NCI-H2227 (cell line): ENCODE measurements around the gene UBQLN1.
"Not testable (repeated sequence)": the region's sequence is repeated elsewhere in the genome, so short reads cannot be mapped to it uniquely, and the experiment has no call there.

ENCODE experiments used
- DNase-seq: peaks from one replicate; lab custom pipeline; 2025; ENCODE audit not compliant: unreplicated experiment; lab: John Stamatoyannopoulos, UW

The UBQLN1 gene

DNA sequence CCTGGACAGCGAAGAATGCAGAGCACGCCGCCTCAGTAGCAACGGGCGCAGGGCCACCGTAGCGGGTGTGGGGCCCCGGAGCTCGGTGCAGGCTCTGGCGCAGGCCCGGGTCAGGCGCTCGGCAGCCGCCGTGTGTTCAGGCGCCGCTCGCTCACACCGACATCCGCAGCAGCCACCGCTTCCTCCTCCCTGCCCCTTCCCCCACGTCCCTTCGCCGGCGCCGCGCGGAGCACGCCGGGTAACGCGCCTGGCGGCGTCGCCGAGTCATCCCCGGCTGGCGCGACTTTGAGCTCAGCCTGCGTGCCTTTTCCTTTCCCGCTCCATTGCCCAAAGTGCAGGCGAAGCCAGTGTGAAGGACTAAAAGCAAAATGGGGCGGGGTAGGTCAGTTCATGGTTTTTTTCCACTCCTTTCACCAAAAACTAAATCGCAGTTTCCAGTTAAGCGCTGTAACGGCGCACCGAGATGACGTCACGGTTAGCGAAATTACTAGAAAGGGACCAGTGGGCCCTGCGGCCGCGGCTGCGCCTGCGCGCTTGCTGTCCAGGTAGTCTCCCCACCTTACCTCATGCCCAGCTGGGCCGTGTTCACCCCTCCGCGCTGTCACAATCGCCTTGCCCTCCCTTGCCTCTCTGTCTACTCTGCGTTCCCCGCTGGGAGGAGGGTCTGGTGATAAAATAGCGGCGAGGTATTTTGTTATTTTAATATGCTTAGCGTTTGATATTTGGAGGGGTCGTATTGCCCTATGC is at the start of gene UBQLN1:
Gene UBQLN1, minus strand, starts transcription at position 191 of the 747 bp plus-strand sequence. CDS start 279 bp downstream, outside the sequence.
- DNase-seq: peak; percentile 90

DNA sequence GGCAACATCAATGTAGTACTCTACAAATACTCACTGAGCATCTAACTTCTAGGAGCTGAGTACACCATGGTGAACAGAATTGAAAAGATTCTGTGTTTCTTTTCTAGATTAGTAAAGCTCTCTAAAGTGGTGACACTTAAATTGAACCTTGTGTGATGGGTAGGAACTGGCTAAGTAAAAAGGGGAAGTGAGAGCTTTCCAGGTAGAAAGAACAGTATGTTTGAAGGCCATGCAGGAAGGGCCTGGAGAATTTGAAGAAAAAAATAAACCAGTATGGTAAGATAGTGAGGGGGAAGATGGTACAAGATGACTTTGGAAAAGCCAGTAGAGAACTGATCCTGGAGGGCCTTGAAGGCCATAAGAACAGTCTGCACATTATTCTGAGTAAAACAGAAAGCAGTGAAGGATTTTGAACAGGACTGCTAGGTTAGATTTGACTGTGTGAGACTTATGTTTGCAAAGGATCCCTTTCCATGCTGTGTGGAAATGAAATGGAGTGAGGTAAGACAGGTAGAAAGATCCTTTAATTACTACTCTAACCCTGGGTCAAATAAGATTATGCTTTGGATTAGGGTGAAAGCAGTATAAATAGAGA is 46.7 kb upstream of the UBQLN1 start:
- DNase-seq: no peak

DNA sequence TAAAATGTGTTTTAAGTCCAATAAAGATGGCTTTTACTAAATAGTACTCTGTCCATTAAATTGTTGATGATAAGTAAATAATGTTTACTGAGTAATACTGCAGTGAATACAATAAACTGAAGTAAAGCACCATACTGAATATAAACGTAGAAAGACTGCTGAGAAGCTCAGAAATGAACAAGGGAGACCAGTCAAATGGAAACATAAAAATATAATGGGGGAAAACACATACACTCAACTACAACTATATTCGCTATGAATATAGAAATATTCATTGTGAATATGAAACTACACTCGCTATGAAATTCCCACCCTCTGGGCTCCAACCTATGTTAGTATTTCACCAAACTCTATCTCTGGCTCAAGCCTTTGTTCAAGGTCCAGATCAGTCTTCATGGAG is 41.9 kb upstream of the UBQLN1 start:
- DNase-seq: no peak

DNA sequence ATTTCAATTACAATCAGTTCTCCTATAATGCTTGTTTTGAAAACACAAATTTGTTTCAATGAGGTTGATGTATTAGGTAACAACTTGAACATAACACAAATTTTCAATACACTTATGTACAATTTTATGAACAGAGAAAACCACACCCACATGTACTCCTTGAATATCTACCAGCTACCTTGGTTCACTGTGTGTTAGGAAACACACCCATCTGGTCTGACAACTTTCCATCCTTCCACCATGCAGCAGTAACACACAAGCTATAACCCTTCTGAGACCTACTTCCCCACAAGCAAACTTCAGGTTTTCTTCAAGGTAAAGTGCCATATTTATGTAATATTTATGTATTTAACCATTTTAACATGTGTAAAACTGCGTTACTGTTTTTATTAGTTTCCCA is 36.4 kb upstream of the UBQLN1 start:
- DNase-seq: no peak

DNA sequence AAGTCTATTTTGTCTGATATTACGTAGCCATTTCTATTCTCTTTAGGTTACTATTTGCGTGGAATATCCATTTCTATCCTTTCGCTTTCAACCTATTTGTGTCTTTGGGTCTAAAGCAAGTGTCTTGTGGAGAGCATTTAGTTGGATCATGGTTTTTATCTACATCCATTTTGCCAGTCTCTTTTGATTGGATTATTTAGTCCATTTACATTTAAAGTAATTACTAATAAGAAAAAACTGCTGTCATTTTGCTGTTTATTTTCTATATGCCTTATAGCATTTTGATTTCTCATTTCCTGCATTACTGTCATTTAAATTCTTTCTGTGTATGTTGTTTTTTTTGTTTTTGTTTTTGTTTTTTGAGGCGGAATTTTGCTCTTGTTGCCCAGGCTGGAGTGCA is 26.0 kb upstream of the UBQLN1 start:
- no peak for DNase-seq

DNA sequence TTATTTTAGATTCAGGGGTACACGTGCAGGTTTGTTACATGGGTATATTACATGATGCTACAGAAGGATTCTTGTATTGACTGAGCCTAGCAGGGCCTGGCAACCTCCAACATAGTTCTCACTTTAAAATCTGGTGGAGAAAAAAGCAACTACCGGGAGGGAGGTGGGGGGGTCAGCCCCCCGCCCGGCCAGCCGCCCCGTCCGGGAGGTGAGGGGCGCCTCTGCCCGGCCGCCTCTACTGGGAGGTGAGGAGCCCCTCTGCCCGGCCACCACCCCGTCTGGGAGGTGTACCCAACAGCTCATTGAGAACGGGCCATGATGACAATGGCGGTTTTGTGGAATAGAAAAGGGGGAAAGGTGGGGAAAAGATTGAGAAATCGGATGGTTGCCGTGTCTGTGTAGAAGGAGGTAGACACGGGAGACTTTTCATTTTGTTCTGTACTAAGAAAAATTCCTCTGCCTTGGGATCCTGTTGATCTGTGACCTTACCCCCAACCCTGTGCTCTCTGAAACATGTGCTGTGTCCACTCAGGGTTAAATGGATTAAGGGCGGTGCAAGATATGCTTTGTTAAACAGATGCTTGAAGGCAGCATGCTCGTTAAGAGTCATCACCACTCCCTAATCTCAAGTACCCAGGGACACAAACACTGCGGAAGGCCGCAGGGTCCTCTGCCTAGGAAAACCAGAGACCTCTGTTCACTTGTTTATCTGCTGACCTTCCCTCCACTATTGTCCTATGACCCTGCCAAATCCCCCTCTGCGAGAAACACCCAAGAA is 21.0 kb upstream of the UBQLN1 start:
- not testable (repeated sequence) for DNase-seq

DNA sequence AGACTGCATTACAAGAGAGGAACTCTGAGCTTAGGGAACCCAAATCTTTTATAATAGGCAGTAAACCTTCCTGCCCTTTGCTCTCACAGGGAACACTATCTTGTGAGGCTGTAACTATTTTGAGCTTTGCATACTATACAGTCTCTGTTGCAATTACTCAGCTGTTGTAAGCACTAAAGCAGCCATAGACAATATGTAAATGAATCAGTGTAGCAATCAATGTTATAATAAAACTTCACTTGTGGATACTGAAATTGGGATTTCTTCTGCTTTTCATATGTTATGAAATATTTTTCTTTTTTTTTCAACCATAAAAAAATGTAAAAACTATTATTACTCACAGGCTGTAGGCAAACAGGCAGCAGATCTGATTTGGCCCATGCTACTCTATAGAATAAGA is 16.7 kb upstream of the UBQLN1 start:
- DNase-seq: no peak

DNA sequence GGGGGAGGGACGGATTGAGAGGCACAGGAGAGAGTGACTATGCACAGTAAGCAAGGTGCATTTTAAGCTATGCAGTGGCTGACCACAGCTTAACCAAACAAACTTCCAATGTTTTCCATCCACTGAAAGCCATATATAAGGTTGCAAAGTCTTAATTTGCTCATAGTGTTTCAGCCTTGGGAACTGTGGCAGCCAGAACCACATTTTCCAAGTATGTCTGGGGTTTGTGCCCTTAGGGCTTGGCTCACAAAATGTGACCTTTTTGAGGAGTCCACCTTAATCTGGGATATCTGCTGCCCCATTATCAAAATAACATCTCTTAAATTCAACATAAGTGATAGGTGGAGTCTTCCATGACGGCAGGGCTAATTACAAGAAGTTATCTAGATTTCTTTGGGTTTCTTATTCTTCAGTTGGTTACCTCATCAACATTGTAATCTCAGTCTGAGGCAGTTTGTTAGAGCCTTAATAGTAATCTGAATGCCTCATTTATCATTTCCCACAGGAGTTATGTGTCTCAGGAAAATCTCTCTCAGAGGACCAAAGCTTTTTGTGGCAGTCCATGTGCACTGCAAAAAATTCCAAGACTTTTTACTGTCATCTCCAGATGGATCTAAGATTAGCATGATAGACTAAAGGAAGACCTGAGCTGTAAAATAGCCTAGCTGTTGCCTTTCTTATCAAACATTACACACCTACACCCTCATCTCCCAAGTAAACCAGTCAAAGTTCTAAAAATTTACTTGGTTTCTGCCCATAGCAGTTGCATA is 15.2 kb upstream of the UBQLN1 start:
- no peak for DNase-seq

DNA sequence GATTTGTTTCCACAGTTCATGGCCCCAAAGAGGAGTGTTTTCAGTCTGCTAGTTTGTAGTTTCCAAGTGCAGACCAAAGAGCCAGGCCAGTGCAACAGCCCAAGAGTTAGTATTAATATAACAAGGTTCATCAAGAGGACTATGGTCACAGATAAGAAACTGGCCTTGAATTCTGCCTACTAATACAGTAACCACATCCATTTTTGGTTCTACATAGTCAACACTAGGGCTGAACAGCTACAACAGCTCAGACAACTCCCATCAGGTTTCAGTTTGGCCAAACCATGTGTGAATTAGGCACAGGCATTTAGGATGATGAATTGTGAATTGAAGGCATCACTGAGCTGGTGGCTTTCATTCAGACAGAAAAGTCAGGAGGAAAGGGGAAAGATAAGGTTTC is 13.8 kb upstream of the UBQLN1 start:
- no peak for DNase-seq

DNA sequence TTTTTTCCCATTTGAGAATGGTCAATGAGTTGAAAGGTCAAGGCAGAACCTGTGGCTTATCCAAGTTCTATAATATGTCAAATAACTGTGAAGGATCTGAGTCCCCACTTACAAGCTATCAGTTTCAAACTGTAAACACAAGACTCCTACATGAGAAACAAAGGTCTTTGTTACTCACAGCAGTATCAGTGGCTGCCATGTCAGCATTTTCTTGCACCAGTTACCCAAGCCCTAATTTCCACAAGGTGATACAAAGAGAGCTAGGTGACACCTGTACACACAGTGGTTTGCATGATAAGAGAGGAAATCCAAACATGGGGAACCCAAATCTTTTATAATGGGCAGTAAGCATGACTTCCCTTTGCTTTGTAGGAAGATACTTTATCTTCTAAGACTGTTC is 8.0 kb upstream of the UBQLN1 start:
- DNase-seq: no peak

DNA sequence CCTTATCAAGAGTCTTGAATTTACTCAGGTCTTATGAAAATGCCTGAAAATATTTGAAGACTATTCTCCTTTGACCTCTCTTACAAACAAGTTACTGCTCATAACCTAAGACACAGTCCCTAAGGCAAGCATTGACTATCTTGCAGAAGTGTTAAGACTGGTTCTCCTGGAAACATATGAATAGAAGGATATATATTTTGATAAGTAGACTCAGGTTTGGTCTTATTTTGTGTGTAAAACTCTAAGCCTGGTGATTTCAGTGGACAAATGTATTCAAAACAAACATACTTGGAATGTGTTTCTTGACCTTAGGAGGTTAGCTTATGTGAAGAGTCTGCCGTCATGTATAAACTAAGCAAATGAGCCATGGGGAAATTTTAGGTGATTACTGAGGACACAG is 7.5 kb upstream of the UBQLN1 start:
- DNase-seq: no peak

DNA sequence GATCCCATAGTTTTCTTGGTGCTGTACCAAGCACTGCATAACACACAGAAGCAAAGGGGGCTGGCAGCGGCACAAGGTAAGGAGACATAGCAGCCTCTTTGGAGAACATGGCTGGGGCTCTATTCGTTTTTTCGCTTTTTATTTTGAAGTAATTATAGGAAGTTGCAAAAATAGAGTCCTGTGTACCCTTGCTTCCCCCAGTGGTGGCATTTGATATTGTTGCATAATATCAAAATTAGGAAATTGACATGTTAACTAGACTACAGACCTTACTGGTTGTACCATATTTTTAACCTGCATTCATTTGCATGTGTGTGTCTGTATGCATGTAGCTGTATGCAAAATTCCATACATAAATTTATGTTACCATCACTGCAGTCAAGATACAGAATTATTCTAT is 6.6 kb upstream of the UBQLN1 start:
- no peak for DNase-seq

DNA sequence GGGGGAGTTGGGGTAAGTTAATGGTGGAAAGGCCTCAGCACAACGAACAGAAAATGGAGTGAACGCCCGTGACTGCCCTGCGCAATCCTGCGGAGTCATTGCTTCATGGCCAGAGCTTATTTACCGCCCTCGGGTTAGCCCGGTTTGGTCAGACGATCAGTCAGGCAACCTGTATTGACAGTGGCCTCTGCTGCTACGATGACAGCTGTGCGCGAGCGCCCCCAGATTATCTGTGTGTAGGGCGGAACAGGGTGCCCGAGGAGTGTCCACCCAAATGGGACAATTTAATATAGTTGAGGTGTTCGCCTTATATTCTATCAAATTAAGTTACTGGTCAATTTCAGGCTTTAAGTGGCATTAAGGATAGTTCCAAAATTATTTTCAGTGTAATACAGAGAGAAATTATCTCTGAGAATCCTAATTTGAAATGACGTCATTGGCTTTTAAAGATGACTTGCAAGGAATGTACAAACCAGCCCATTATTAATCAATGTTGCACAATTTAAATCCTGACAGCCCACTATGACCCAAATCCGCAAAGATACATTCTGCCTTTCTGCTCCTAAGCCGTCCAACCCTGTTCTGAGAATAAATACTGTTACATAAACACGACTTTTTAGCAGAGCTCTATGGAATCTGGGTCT is 879 bp upstream of the UBQLN1 start:
- DNase-seq: peak; percentile 27

DNA sequence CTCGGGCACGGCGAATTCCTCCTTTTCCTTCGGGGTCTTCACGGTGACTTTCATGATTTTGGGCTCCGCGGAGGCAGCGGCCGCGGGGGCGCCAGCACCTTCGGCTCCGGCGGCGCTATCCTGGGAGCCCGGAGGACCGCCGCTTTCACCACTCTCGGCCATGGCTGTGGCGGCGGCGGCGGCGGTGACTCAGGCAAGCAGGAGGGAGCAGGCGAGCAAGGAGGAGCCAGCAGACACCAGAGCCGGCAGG is 315 bp downstream of the UBQLN1 start:
- no peak for DNase-seq

DNA sequence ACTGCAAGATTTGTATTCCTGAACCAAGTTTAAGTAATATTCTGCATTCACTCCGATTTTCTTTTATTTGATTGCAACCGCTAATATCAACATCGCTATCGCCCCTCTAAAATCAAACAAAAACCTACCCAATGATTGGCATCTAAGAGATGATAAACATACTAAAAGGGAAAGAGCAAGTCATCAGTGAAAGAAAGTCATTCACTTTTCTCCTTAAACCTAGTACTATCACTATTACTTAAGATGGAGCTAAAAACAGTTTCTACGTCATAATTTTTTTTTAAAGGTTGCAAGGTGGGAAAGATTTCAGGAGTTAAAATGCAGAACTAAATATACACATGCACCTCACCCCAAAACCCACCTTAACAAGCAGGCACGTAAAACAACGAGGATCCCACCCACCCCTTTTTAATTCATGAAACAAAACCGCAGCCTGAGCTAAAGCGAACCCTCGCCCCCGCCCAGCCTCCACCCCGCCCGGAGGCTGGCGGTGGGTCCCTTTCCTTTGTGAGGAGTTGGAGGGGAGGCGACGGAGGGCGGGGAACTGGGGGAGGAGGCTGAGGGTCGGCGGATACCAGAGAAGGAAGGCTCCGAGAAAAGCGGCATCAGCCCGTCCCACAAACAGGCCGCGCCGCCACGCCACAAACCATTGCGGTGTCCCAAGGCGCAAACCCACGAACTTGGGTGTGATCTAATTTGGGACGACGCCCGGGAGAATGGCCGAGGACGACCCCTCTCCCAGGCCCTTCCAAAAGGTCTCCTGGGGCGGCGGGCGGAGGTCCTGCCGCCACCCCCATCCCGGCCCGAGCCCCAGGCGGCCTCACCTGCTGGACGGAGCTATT is 861 bp downstream of the UBQLN1 start:
- peak; percentile 71 for DNase-seq

DNA sequence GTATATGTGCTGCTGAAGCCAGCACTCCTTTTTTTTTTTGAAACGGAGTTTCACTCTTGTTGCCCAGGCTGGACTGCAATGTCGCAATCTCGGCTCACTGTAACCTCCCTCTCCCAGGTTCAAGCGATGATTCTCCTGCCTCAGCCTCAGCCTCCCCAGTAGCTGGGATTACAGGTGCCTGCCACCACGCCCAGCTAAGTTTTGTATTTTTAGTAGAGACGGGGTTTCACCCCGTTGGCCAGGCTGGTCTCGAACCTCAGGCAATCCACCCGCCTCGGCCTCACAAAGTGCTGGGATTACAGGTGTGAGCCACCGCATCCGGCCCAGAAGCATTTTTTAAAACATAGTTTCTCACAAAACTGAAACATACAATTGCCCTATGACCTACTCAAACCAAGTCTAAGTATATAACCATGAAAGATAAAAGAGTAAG is 2.5 kb downstream of the UBQLN1 start:
- DNase-seq: not testable (repeated sequence)

DNA sequence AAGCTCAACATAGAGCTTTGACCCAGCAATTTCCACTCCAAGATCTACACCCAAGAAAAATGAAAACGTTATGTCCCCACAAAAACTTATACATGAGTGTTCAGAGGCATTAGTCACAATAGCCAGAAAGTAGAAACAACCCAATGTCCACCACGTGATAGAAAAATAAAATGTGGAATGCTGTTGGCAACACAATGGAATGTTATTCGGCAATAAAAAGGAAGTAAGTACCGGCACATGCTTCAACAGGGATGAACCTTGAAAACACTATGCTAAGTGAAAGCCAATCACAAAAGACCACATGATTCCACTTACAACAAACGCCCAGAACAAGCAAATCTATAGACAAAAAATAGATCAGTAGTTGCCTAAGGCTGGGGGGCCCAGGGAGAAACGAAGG is 6.0 kb downstream of the UBQLN1 start:
- DNase-seq: no peak

DNA sequence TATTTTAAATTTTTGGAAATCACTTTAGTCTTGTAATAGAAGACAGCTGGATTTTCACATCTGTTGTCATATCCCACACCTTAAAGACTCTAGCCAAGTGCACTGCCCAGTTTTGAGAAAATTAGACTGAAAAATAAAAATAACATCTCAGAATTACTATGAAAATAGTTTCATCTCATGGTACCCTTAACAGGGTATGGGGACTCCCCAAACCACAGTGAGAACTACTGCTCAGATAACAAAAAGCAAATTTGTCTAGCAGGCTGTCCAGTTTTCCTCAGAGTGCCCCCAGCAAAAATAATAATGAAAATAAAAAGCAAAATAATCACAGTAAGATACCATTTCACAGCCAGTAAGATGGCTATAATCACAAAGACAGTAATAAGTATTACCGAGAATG is 6.5 kb downstream of the UBQLN1 start:
- no peak for DNase-seq

DNA sequence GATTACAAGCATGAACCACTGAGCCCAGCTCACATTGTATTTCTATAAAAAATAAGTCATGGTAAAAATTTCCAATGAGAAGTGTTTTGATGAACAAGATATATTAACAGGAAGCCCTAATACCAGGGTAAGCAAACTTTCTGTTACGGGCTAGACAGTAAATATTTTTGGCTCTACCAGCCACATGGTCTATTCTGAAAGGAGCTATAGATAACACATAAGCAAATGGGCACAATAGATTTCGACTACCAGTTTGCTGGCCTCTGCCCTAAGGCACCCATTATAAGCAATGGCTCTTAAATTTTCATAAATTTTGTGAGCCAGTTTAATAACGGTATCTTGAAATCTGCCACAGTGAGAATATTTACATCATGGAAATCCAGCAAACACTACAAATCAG is 8.1 kb downstream of the UBQLN1 start:
- no peak for DNase-seq

DNA sequence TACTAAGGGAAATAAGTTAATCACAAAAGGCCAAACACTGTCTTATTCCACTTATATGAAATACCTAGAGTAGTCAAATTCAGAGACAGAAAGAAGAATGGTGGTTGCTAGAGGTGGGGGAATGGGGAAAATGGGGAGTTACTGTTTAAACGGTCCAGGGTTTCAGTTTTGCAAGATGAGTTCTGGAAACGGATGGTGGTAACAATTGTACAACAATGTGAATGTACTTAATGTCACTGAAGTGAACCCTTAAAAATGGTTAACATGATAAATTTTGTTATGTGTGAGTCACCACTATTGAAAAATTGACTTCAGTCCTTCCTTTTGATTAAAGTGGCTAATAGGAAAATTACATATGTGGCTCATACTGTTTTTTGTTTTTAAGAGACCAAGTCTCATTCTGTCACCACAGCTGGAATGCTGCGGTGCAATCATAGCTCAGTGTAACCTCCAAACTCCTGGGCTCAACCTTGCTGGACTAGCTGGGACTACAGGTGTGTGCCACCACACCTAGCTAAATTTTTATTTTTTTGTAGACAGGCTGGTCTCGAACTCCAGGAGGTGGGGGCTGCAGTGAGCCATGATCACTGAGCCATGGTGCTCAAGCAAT is 8.7 kb downstream of the UBQLN1 start:
- DNase-seq: no peak
